ENCODE data around the gene IGFL2.

Gene IGFL2

GRCh38 chr19:46126086-46126580, 21.9 kb upstream of the IGFL2 start:
- TF ChIP-seq, protein P1, sequence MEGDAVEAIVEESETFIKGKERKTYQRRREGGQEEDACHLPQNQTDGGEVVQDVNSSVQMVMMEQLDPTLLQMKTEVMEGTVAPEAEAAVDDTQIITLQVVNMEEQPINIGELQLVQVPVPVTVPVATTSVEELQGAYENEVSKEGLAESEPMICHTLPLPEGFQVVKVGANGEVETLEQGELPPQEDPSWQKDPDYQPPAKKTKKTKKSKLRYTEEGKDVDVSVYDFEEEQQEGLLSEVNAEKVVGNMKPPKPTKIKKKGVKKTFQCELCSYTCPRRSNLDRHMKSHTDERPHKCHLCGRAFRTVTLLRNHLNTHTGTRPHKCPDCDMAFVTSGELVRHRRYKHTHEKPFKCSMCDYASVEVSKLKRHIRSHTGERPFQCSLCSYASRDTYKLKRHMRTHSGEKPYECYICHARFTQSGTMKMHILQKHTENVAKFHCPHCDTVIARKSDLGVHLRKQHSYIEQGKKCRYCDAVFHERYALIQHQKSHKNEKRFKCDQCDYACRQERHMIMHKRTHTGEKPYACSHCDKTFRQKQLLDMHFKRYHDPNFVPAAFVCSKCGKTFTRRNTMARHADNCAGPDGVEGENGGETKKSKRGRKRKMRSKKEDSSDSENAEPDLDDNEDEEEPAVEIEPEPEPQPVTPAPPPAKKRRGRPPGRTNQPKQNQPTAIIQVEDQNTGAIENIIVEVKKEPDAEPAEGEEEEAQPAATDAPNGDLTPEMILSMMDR (IDR thresholded peaks at IDR 0.05; ENCODE audit: low read depth, low read length, missing control alignments) = no peak
- no peak for DNase-seq (ENCODE audit: low read depth)
- H3K4me3 ChIP-seq (ENCODE audit: low read depth, low read length) = no peak overlapping the region

DNA sequence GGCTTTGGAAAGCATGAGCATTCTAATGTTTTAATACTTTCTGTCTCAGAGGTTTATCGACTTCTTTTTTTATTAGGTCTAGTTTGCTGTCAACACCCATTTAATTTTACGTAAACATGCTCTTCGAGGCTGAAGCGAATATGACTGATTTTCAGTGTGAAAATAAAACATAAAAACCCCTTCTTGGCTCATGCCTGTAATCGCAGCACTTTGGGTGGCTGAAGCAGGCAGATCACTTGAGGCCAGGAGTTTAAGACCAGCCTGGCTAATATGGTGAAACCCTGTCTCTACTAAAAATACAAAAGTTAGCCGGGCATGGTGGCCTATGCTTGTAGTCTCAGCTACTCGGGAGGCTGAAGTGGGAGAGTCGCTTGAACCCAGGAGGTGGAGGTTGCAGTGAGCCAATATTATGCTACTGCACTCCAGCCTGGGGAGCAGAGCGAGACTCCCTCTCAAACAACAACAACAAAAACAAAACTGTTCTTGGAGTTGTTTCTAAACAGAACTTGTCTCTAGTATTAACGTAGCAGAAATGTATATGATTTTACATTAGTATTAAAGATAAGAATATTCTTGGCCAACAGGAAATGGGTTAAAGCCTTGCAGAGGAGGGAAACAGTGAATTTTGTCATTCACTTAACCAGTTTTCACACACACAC, 16.4 kb upstream of the IGFL2 start:
- no peak overlapping the region for H3K4me3 ChIP-seq (ENCODE audit: low read depth, low read length)
- no peak for DNase-seq (ENCODE audit: low read depth)
- TF ChIP-seq, protein P1 (IDR thresholded peaks at IDR 0.05; ENCODE audit: low read depth, low read length, missing control alignments) = no peak

DNA sequence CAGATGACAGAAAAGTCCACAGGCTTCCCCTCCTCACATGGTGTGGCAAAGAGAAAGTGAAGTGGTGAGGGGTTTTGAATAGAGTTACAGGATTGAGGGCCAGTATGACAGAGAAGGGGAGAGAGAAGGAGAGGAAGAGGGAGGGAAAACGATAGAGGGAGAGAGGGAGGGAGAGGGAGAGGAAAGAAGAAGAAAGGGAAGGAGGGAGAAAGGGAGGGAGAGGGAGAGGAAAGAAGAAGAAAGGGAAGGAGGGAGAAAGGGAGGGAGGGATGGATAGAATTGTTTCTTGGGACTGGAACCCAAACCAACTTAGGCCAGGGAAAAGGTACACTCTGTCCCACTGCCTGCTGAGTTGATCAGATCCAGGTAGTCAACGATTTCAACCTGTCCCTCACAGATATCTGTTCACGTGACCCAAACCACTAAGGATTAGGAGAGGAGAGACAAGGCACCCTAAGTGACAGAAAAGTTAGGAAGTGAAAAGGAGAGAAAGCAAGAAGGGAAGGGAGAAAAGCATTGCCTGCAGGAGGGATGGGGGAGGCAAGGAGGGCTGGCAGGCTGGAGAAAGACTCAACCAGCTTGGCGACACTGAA, 15.4 kb upstream of the IGFL2 start:
- no peak overlapping the region for H3K4me3 ChIP-seq (ENCODE audit: low read depth, low read length)
- DNase-seq (ENCODE audit: low read depth) = no peak
- TF ChIP-seq, protein P1 (IDR thresholded peaks at IDR 0.05; ENCODE audit: low read depth, low read length, missing control alignments) = no peak

- no peak overlapping the region for H3K4me3 ChIP-seq (ENCODE audit: low read depth, low read length)
- TF ChIP-seq, protein P1 (IDR thresholded peaks at IDR 0.05; ENCODE audit: low read depth, low read length, missing control alignments) = no peak
- DNase-seq (ENCODE audit: low read depth) = no peak
These were observed 14.9 kb upstream of the IGFL2 start for GRCh38 chr19:46133101-46133627.

- TF ChIP-seq, protein P1 (IDR thresholded peaks at IDR 0.05; ENCODE audit: low read depth, low read length, missing control alignments) = no peak
- no peak for DNase-seq (ENCODE audit: low read depth)
- no peak overlapping the region for H3K4me3 ChIP-seq (ENCODE audit: low read depth, low read length)
These were observed 14.2 kb upstream of the IGFL2 start for GRCh38 chr19:46133777-46134241.

GRCh38 chr19:46134527-46134926, 13.5 kb upstream of the IGFL2 start:
- no peak for DNase-seq (ENCODE audit: low read depth)
- TF ChIP-seq, protein P1 (IDR thresholded peaks at IDR 0.05; ENCODE audit: low read depth, low read length, missing control alignments) = no peak
- H3K4me3 ChIP-seq (ENCODE audit: low read depth, low read length) = no peak overlapping the region

All from GM12864 (cell line).